ENCODE measurements around the gene MX1.

MX1 gene

DNA sequence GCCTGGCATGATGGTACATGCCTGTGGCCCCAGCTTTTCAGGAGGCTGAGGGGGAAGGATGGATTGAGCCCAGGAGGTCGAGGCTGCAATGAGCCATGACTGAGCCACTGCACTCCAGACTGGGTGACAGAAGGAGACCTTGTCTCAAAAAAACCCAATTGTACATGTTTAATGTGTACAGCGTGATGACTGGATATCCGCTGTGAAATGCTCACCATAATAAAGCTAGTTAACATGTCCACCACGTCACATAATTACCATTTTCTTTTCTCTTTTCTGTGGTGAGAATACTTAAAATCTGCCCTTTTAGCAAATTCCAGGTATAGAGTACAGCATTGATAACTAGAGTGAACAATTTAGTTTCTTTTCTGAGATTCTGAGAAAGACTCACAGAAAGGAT lies 57.9 kb downstream of the MX1 start:
- DNase-seq: peak in 1 of 10 donors; percentile 30
- intact Hi-C loops (cut with DNase I): no loop called here

DNA sequence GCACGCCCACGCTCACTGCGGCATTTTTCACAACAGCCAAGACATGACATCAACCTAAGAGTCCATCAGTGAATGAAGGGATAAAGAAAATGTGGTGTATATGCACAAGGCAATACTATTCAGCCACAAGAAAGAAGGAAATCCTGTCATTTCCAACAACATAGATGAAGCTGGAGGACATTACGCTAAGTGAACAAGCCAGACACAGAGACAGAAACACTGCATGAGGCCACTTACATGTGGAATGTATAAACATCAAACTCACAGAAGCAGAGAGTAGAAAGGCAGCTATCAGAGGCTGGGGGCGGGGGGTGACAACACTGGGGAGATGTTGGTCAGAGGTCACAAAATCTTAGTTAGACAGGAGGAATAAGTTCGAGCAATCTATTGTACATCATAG lies 61.0 kb downstream of the MX1 start:
- intact Hi-C loops (cut with DNase I): no loop called here
- no peak for DNase-seq

DNA sequence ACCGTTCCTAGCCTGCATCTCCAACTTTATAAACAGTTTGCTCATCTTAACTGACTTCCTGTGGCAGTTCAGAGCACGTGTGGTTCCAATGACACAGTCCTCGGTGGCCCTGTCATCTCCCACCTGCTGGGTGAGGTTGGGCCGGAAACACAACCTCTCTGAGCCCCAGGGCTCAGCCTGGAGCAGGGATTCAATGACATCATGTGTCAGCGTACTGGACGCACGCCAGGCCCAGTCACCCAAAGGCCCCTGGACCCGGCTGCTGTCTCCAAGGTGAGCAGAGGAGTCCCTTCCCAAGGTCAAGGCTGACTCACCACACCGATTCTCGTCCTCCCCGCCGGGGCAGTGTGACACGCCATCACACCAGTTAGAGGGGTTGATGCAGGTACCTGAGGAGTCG lies 62.0 kb downstream of the MX1 start:
- intact Hi-C loops (cut with DNase I): no loop called here
- DNase-seq: no peak

DNA sequence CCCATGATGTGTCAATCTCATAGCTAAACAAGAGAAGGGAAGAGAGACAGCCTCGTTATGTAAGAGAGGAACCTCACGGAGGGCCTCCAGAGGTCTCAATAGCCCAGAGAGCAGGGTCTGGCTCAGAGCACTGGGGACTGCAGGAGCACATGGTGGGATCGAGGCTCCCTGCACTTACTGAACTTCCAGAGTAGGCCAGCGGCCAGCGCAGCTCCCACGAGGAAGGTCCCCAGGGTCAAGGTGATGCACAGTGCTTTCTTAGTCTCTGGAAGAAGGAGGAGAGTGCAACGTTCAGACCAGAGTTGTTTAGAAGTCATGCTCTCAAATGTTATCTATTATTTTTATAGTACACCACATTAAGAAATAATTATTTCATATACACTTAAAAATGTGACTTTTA lies 63.3 kb downstream of the MX1 start:
- DNase-seq: no peak
- intact Hi-C loops (cut with DNase I): no loop called here

DNA sequence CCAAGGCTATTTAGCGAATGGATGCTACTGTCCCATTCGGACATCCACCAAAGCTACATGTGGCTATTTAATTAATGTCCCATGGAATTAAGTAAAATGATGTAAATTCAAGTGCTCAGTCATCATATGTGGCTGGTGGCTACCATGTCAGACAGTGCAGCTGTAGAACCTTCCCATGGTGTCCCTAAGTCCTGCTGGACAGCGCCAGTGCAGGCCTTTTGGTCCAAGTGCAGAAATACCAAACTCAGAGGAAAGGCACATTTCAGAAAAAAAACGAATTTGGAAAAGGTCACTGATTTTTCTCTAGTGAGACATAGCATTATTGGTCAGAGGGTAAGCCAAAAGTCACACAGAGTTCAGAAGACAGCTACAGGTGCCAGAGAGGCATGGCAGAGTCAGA lies 64.3 kb downstream of the MX1 start:
- intact Hi-C loops (cut with DNase I): no loop called here
- DNase-seq: no peak

DNA sequence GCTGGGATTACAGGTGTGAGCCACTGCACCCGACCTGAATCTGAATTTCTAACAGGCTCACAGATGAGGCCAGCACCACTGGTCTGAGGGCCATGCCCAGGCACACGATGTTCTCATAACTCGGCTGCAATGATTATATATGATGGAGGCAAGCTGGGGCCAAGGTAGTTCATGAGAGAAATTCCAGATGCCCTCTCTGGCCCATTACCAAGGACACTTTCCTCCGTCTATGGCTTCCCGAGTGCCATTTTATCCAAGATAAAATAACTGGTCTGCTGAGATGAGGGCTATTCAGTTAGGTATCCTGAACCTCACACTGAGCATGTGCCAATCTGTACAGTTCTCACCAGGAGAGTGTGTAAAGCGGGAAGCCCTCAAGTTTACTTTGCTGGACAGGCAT lies 65.4 kb downstream of the MX1 start:
- intact Hi-C loops (cut with DNase I): no loop called here
- no peak for DNase-seq

DNA sequence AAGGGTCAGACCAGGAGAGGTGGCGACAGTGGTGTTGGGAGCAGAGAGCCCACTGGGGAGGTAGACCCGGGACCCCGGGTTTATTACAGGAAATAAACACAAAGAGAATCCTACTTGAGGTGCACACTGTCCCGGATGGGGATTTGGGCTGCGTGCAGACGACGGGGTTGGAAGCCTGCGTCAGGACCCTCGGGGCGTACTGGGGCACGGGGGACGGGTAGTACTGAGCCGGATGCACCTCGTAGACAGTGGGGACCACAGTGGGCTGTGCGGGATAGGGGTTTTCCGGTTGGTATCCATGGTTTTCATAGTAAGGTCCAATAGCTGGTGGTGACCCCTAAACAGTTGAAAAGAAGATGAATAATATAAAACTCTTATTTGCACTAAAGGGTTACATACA lies 68.2 kb downstream of the MX1 start:
- no peak for DNase-seq
- intact Hi-C loops (cut with DNase I): no loop called here

DNA sequence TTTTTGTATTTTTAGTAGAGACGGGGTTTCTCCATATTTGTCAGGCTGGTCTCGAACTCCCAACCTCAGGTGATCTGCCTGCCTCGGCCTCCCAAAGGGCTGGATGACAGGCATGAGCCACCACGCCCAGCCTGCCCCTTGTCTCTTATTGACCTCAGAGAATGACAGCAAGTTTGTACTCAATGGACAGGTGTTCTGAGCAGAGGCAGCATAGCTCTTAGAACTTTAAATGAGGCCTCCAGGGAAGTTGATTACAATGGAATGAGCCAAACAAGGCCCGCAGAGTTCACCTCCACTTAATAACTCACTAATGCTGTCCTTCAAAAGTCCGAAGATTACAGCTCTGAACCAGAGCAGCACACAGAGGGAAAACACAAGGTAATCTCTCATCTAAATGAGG lies 71.0 kb downstream of the MX1 start:
- intact Hi-C loops (cut with DNase I): no loop called here
- DNase-seq: no peak

DNA sequence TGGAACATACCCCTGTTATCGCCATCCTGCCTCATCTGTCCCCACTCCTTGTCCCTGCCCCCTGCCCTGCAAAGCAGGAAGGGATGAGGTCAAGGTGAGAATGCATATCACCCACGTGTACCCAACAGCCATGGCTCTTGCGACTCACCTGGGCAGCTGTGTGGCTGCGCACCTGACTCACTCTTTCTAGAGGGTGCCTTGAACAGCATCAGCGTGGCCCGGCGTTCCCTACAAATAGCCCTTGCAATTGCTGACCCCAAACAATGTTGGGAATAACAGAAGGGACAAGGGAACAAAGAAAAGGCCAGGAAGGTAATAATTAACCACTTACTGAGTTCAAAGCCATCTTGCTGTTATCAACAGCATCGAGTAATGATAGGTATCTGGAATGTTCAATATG lies 71.7 kb downstream of the MX1 start:
- intact Hi-C loops (cut with DNase I): no loop called here
- DNase-seq: no peak

DNA sequence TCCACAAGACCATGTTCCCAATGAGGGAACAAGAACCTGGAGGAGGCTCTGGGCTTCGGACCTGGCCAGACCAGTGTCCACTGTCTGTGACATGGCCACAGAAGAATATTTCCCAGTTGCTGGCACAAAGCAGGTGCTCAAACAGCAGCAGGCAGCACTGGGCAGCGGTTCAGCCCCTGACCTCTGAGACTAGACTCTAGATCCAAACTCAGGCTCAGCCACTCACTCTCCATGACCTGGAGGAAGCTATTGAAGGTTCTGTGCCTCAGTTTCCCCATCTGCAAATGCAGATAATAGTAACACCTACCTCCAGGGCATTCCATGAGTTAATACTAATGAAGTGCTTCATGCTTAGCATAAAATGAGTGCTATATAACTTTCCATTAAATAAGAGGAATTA lies 73.9 kb downstream of the MX1 start:
- intact Hi-C loops (cut with DNase I): no loop called here
- no peak for DNase-seq

DNA sequence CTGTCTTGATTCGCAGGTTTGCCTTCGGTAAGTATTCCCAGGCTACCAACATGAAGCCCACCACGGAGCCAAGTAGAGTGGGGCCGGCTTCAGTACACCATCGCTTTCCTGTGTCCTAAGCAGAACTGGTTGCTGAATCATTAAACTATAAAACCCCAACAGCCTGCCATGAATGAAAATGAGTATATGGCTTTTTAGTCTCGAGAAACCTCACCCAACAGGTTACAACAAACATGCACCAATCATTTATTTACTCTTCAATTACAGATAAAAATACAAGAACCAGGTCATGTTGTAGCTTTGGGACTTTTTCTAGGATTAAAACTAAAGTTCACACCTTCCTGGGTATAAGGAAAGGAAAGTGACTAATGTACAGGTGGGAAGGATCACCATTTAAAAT lies 74.3 kb downstream of the MX1 start:
- DNase-seq: no peak
- intact Hi-C loops (cut with DNase I): no loop called here

DNA sequence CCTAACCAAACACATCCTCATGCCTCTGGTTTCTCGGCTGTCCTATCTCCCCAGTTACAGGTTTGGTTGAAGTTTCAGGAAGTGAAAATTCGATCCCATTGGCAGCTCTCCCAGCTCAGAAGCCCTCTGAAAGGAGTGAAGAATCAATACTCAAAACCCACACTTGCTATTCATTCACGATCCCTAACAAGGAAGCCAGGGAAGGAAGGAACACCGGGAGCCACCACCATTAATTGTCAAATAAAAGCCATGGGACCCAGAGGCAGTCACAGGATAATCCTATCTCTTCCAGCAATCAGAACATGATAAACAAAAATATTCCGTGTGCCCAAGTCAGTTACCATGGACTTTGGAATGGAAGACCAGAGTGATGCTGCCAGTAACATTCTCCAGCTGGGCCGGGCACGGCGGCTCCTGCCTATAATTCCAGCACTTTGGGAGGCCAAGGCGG lies 74.9 kb downstream of the MX1 start:
- DNase-seq: no peak
- intact Hi-C loops (cut with DNase I): no loop called here

DNA sequence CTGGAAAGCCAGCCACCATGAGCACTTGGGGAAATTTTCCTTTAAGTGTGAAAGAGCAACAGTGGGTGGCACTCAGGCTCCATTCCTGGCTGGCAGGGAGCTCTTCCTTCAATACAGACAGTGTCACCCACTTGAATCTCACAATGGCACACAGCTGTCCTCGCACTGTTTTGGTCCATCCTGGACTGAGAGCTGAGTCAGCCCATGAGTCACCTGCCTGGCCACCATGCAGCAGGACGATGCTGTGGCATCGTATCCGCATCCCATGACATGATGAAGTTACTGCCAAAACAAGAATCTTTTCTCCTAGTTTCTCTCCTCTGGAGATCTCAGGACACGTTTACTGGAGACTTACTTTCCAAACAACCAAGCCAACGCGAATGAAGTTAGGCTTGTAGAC lies 75.9 kb downstream of the MX1 start:
- DNase-seq: peak in 7 of 10 donors; percentile 25 to 92 (median 42)
- intact Hi-C loops (cut with DNase I): no loop called here

DNA sequence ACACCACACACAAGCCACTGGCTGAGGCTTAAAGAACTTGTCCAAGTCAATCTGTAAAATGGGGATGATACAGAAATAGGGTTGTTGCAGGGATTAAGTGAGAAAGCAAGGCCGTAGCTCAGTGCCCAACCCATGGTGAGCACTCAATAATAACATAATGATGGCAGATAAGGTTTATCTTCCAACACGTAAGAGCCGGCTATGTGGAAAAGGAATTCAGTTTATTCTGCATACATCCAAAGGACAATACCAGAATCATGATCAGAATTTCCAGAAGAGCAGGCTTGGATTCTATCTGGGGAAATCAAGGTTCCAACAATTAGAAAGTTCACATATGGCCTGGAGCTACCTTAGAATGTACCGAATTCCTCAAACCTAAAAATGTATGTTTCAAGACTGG lies 77.3 kb downstream of the MX1 start:
- intact Hi-C loops (cut with DNase I): no loop called here
- no peak for DNase-seq

DNA sequence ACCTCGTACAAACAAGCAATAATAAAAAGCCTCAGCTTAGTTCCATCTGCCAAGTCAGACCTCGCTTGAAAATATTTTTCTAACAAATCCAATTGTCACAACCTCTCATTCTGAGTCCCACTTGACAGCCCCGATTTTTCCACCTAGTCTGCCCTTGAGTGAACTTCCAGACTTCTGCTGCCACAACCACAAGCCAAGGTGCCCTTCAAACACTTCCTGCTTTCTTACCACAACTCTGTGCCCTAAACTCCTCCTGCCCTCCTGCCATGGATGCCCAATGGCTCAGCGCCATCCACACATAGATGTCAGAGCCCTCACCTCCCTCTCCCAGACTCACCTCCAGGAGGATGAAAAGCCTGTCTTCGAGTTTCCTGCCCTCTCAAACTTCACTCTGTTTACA lies 78.0 kb downstream of the MX1 start:
- DNase-seq: peak in 1 of 10 donors; percentile 22
- intact Hi-C loops (cut with DNase I): no loop called here

DNA sequence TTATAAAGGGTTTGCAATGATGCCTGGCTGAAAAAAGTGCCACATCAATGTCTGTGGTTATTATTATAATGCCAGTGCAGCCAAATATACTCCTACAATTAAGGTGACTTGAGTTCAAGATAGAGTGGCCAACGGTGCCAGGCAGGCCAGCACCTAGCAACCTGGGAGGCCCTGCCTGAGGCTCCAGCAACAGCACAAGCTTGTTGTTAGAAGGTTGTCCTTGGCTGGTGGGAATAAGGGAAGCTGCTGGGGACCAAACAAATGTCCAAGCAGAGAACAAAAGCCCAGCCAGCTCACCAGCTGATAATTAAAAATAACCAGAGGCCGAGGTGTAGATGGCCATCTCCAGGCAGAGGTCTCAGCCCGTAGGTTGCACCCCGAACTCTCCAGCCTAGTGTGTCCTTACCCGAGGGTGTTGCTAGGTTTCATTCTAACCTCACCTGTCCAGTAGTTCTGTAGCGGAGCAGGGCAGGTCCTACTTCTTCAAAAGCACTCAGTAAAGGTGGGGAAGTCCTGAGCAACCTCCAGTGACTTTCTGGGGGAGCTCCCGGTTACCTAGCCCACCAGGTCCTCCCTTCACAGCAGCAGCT lies 80.1 kb downstream of the MX1 start:
- DNase-seq: no peak
- intact Hi-C loops (cut with DNase I): no loop called here

DNA sequence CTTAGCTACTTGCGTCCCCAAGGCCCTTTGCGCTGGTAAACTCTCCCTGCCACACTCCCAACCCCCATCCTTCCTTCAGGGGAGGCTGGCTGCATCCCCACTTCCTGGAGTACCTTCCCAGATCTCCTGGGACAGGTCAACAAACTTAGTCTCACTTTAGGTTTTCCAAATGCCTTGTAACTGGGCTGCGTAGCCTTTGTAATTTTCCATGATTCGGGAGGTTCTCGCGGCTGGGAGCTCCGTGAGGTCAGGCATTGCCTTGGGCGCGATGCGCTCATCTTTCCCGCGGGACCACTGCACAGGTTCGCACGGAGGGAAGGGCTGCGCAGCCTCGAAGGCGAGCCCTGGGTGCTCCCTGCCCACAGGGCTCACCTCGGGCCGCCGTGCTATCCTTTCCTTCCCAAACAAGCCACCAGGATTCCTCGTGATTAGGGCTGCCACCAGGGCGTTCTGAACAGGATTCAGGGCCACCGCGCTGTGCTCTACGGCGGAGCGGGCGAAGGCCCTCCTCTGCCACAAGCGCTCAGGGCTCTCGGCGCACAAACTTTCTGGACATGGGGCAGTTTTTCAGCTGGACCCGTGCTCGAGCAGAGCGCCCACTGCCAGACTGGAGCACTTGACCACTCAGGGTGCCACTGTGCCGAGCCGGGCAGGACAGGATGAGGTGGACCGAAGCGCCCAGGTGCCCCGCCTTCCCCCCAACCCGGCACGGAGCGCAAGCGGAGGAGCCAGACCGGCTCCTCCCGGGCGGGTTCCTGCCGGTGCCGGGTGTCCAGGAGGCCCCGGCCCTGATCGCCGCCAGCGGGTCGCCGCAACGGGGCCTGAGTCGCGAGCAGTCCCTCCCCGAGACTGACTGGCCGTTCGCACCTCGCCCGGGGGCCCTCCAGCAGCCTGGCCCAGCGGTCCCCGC lies 80.8 kb downstream of the MX1 start:
- intact Hi-C loops (cut with DNase I): no loop called here
- no peak for DNase-seq

DNA sequence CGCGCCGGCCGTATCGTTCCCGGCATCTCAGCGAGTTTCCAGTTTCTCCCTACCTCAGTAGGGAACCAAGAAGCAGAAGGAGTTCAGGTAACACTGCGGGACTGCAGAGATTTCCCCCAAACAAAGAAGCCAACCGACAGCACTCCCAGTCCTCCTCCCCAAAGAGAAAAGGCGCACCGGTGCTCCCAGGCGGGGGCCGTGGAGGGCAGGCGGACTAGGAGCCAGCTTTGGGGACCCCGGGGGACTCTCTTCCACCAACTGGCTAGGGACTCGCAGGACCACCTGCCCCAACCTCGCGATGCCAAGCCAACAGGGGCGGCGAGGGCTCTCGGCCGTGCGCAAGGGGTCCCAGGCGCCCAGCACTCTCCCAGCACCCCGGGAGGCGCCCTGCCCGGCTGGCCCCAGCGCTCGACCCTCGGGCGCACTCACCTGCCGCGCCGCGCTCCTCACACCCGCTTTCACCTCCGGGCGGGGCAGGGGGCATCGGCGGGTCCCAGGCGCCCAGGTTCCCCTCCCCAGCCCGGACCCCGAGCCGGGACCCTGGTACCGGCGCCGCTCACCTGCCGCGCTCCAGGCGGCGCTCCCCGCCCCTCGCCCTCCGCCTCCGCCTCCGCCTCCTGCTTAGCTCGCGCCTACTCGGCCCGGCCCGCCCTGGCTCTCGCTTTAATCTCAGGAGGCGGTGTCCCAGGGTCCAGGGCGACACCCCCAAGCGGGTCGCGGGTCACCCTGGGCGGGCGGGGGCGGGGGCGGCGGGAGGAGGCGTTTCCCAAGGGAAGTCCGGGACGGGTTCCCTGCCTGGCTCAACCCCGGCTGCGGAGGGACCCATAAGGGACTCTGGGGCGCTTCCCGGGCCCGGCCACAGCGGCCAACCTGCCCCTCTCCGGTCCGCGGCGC lies 81.7 kb downstream of the MX1 start, which contains the start of gene TMPRSS2:
Gene TMPRSS2, minus strand, starts transcription at position 638 of the 894 bp plus-strand sequence. CDS start 10,025 bp downstream, outside the sequence.
- intact Hi-C loops (cut with DNase I): no loop called here
- no peak for DNase-seq

DNA sequence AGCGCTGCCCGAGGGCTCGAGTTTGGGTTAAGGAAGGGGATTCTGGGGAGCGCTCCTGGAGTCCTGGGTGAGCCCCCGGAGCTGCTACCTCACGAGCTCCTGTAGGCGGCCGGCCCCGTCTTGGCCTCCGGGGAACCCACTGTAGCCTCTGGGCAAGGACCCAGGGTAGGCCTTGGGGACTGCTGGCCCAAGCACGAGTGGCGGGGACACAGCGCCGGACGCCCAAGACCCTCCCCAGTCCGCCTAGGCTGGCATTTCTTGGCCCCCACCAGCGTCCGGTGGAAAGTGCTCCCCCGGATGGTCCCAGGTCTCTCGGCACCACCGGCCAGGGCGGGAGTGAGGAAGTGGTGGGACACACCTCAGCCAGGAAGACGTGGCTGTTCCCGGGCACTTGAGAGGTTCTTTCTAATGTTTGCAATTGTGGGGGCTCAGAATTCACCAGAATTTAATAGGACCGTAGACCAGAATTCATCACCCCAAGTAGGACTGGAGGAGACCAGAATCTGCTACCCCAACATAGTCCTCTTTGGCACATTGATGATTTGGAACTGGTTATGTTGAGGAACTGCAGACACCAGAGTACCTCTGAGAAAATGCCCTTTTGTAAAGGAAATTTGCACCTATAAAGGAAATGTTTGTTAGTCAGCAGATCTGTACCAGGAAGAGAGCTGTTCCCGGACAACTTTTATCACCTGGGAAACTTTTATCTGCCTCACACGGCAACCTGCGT lies 82.5 kb downstream of the MX1 start:
- no peak for DNase-seq
- intact Hi-C loops (cut with DNase I): no loop called here
